GM18511 (cell line): ENCODE measurements around the gene FOS.
"Not testable (repeated sequence)": the region's sequence is repeated elsewhere in the genome, so short reads cannot be mapped to it uniquely, and the experiment has no call there.

ENCODE experiments used
- ATAC-seq: cut with Tn5 transposase; IDR thresholded peaks from one replicate; pipeline ENCODE4 v1.9.1; 2021; ENCODE audit warnings: mild to moderate bottlenecking, moderate library complexity; ENCODE audit not compliant: unreplicated experiment

FOS gene

GRCh38 chr14:75278422-75279152 is at the start of gene FOS:
Gene FOS (plus strand): TSS chr14:75278828. CDS start chr14:75278983, 155 bp downstream.
- ATAC-seq, result peak; percentile 91

- ATAC-seq, result no peak
Observed at GRCh38 chr14:75229661-75230139, 48.9 kb upstream of the FOS start.

GRCh38 chr14:75230140-75230792 is 48.4 kb upstream of the FOS start:
- peak; percentile 81 for ATAC-seq

GRCh38 chr14:75231320-75231719 is 47.3 kb upstream of the FOS start:
- no peak for ATAC-seq

- ATAC-seq, result no peak
Observed at GRCh38 chr14:75232191-75232590, 46.4 kb upstream of the FOS start.

GRCh38 chr14:75232597-75232996 is 46.0 kb upstream of the FOS start:
- no peak for ATAC-seq

- no peak for ATAC-seq
Observed at GRCh38 chr14:75234173-75235115, 44.2 kb upstream of the FOS start.

- ATAC-seq, result not testable (repeated sequence)
Observed at GRCh38 chr14:75235198-75235597, 43.4 kb upstream of the FOS start.

- no peak for ATAC-seq
Observed at GRCh38 chr14:75236467-75236866, 42.2 kb upstream of the FOS start.

GRCh38 chr14:75236901-75237419 is 41.7 kb upstream of the FOS start:
- no peak for ATAC-seq

GRCh38 chr14:75238756-75239455 is 39.7 kb upstream of the FOS start:
- ATAC-seq, result no peak

- no peak for ATAC-seq
Observed at GRCh38 chr14:75240781-75241180, 37.8 kb upstream of the FOS start.

- ATAC-seq, result no peak
Observed at GRCh38 chr14:75242546-75243273, 35.9 kb upstream of the FOS start.

- ATAC-seq, result no peak
Observed at GRCh38 chr14:75244121-75244520, 34.5 kb upstream of the FOS start.

- no peak for ATAC-seq
Observed at GRCh38 chr14:75246546-75247285, 31.9 kb upstream of the FOS start.

GRCh38 chr14:75247286-75247922 is 31.2 kb upstream of the FOS start:
- no peak for ATAC-seq

- no peak for ATAC-seq
Observed at GRCh38 chr14:75247939-75248338, 30.7 kb upstream of the FOS start.

GRCh38 chr14:75249251-75249957 is 29.2 kb upstream of the FOS start:
- ATAC-seq, result peak; percentile 85
